GM12878 (cell line): ENCODE data around the gene PDIA4. TPM values are rescaled to one million over a fixed set of nuclear protein-coding genes. Genes with fewer than 3 reads are reported as not detected.

Source experiments
- CHD2 ChIP-seq: IDR thresholded peaks from 2 replicates; pipeline ENCODE4 v1.6.1; 2011; ENCODE audit warnings: low read depth, low read length, improper control_type of control experiment, borderline replicate concordance
- GABPA ChIP-seq: IDR thresholded peaks from 2 replicates; pipeline ENCODE4 v1.6.1; 2014; ENCODE audit warnings: antibody characterized with exemption, low read depth, mild to moderate bottlenecking, inconsistent platforms
- HDAC6 ChIP-seq: fragments of 200-600 bp; sonication (generic); IDR thresholded peaks from one replicate; pipeline ENCODE4 v1.8.0; 2017; ENCODE audit warnings: antibody characterized with exemption; ENCODE audit not compliant: unreplicated experiment
- KDM1A ChIP-seq: fragments of 200-600 bp; sonication (generic); IDR thresholded peaks from 2 replicates; pipeline ENCODE4 v1.6.1; 2016; ENCODE audit warnings: borderline replicate concordance
- LARP7 ChIP-seq: fragments of 450-650 bp; IDR thresholded peaks from 2 replicates; pipeline ENCODE4 v1.6.1; 2017; ENCODE audit warnings: mild to moderate bottlenecking
- MTA2 ChIP-seq: fragments of 450-650 bp; IDR thresholded peaks from 2 replicates; pipeline ENCODE4 v1.6.1; 2016; ENCODE audit warnings: low read depth, mild to moderate bottlenecking, moderate library complexity
- MXI1 ChIP-seq: fragments of 150-350 bp; IDR thresholded peaks from 2 replicates; pipeline ENCODE4 v1.6.1; 2011; ENCODE audit warnings: low read depth, mild to moderate bottlenecking, inconsistent platforms, low read length, improper control_type of control experiment
- MYB ChIP-seq: fragments of 150-350 bp; IDR thresholded peaks from 2 replicates; pipeline ENCODE4 v1.6.1; 2014; ENCODE audit warnings: mild to moderate bottlenecking, low read depth, low read length, borderline replicate concordance
- PRDM15 ChIP-seq: fragments of 450-650 bp; formaldehyde crosslinking; IDR thresholded peaks from 2 replicates; pipeline ENCODE4 v1.4.0; 2020; ENCODE audit warnings: mild to moderate bottlenecking, moderate library complexity
- RFX5 ChIP-seq: IDR thresholded peaks from 2 replicates; pipeline ENCODE4 v1.6.1; 2011; ENCODE audit warnings: low read depth, low read length, improper control_type of control experiment
- SMAD1 ChIP-seq: fragments of 450-650 bp; IDR thresholded peaks from 2 replicates; pipeline ENCODE4 v1.6.1; 2018; ENCODE audit warnings: mild to moderate bottlenecking, low read depth; ENCODE audit not compliant: partially characterized antibody
- ZBTB40 ChIP-seq: fragments of 450-650 bp; IDR thresholded peaks from 2 replicates; pipeline ENCODE4 v1.6.1; 2016; ENCODE audit warnings: mild to moderate bottlenecking, moderate library complexity, borderline replicate concordance
- ZNF592 ChIP-seq: fragments of 450-650 bp; IDR thresholded peaks from 2 replicates; pipeline ENCODE4 v1.6.1; 2017; ENCODE audit warnings: mild to moderate bottlenecking, moderate library complexity
- polyA plus RNA-seq, 11 experiments: library from polyadenylated mRNA; depleted of rRNA in 4 of 11; unstranded in 6 of 11; stranded (reverse) in 5 of 11; fragments of >200 nt; fragmentation: Nextera tagmentation in 4 of 11; fragmentation: Illumina TruSeq in 1 of 11; extraction: Ambion mirVana in 4 of 11; extraction: Trizol in 1 of 11; gene quantifications; 1 replicate in 1 of 11; 2 replicates in 10 of 11; pipeline versions ENCODE4 v1.2.1 to v1.2.3, GENCODE V29; 2011 to 2016; ENCODE audit warnings: inconsistent platforms in 2 of 11, missing spikeins in 2 of 11, low read depth in 1 of 11
- total RNA-seq, 4 experiments: library from RNA; depleted of rRNA in 3 of 4; stranded (reverse); fragments of >200 nt in 3 of 4; fragmentation: Illumina TruSeq in 1 of 4; extraction: Trizol in 1 of 4; gene quantifications; 2 replicates each; pipeline versions ENCODE4 v1.2.1 to v1.2.3, GENCODE V29; 2013 to 2021
- TF ChIP-seq, protein P1 (sequence below): IDR thresholded peaks from 2 replicates; pipeline ENCODE4 v1.6.1; 2012; ENCODE audit warnings: low read depth, low read length, improper control_type of control experiment

PDIA4 gene
- total and polyA plus RNA-seq, 10 of the 15 experiments (the other 5 are each of a cell fraction or from before 2014, with no cell fraction given) = 7.1 to 306 (median 106) TPM

GRCh38 chr7:149028346-149029109 lies at the start of gene PDIA4 (continued):
- TF ChIP-seq ZNF592 (no peak), ZBTB40 (peak; percentile 71; the same call in 1 of the 2 replicates), SMAD1 (no peak), HDAC6 (peak; percentile 39), MXI1 (peak; percentile 95), CHD2 (peak; percentile 86), MTA2 (no peak), PRDM15 (CRISPR knock-in tag) (no peak), MYB (no peak), LARP7 (peak; percentile 34; the same call in 1 of the 2 replicates), RFX5 (peak; percentile 76), KDM1A (no peak), GABPA (peak; percentile 82)
- TF ChIP-seq, protein P1, sequence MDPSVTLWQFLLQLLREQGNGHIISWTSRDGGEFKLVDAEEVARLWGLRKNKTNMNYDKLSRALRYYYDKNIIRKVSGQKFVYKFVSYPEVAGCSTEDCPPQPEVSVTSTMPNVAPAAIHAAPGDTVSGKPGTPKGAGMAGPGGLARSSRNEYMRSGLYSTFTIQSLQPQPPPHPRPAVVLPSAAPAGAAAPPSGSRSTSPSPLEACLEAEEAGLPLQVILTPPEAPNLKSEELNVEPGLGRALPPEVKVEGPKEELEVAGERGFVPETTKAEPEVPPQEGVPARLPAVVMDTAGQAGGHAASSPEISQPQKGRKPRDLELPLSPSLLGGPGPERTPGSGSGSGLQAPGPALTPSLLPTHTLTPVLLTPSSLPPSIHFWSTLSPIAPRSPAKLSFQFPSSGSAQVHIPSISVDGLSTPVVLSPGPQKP = 0 out of 2 replicates have a peak, but pooled peaks have one; percentile 14
